Stimulated activated CD4-positive, alpha-beta T cell treated with anti-CD3 and anti-CD28 coated beads, Interleukin-4, amount 100 ng/mL, for 24 hours (primary cell): ENCODE data around the gene SNPH.
"Not testable (repeated sequence)": the region's sequence is repeated elsewhere in the genome, so short reads cannot be mapped to it uniquely, and the experiment has no call there.

Experiments used
- DNase-seq: peaks from one replicate; pipeline ENCODE4 v3.0.0-alpha.2; 2020

Gene SNPH

GRCh38 chr20:1343446-1344124 lies 77.5 kb downstream of the SNPH start:
- DNase-seq, result not testable (repeated sequence)

- DNase-seq, result no peak
Measured at GRCh38 chr20:1345030-1345755, 79.1 kb downstream of the SNPH start.

GRCh38 chr20:1345756-1346093 lies 79.6 kb downstream of the SNPH start:
- DNase-seq, result no peak

GRCh38 chr20:1346315-1346969 lies 80.3 kb downstream of the SNPH start:
- DNase-seq, result no peak

- DNase-seq, result no peak
Measured at GRCh38 chr20:1353956-1354355, 87.9 kb downstream of the SNPH start.

- peak; percentile 56 for DNase-seq
Measured at GRCh38 chr20:1357921-1358671, 92.0 kb downstream of the SNPH start.
